Tibial nerve (tissue), 3 donors: ENCODE measurements around the gene AGK.

Experiments used
- POLR2A ChIP-seq, 2 donors: fragments of 450-650 bp; IDR thresholded peaks; one replicate each; pipeline ENCODE4 v1.6.1; 2017; ENCODE audit warnings: antibody characterized with exemption in 2 of 2, mild to moderate bottlenecking in 2 of 2, moderate library complexity in 2 of 2
- TF ChIP-seq, protein P1 (sequence below), 5 experiments: fragments of 200-600 bp in 3 of 5; fragments of 450-650 bp in 2 of 5; sonication (generic) in 3 of 5; IDR thresholded peaks; one replicate each; pipeline ENCODE4 v1.5.1; 2016 to 2019; ENCODE audit warnings: antibody characterized with exemption in 5 of 5, mild to moderate bottlenecking in 3 of 5, moderate library complexity in 2 of 5

DNA sequence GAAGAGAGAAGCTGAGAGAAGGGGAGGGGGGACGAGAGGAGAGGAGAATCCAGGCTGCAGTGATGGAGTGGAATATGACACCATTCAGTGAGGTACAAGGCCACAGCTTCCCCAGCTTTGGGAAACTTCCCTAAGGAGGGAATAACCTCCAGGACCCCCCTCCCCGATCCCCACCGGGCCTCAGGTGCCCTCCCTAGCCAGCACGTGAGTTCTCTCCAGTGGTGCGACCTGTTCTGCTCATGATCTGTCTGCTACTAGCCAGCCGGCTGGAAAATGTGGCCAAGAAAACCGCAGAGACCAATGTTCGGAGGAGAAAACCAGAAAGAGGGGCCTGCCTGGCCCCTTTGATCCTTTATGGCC, 39.9 kb upstream of the AGK start:
- TF ChIP-seq, protein P1, sequence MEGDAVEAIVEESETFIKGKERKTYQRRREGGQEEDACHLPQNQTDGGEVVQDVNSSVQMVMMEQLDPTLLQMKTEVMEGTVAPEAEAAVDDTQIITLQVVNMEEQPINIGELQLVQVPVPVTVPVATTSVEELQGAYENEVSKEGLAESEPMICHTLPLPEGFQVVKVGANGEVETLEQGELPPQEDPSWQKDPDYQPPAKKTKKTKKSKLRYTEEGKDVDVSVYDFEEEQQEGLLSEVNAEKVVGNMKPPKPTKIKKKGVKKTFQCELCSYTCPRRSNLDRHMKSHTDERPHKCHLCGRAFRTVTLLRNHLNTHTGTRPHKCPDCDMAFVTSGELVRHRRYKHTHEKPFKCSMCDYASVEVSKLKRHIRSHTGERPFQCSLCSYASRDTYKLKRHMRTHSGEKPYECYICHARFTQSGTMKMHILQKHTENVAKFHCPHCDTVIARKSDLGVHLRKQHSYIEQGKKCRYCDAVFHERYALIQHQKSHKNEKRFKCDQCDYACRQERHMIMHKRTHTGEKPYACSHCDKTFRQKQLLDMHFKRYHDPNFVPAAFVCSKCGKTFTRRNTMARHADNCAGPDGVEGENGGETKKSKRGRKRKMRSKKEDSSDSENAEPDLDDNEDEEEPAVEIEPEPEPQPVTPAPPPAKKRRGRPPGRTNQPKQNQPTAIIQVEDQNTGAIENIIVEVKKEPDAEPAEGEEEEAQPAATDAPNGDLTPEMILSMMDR (IDR thresholded peaks at IDR 0.05): no peak
- no peak for TF ChIP-seq POLR2A (IDR thresholded peaks at IDR 0.05)
